ENCODE data around the gene BRD1.
A peak's percentile ranks its signal among the peaks of the same experiment; 100 is the strongest.

Gene BRD1

DNA sequence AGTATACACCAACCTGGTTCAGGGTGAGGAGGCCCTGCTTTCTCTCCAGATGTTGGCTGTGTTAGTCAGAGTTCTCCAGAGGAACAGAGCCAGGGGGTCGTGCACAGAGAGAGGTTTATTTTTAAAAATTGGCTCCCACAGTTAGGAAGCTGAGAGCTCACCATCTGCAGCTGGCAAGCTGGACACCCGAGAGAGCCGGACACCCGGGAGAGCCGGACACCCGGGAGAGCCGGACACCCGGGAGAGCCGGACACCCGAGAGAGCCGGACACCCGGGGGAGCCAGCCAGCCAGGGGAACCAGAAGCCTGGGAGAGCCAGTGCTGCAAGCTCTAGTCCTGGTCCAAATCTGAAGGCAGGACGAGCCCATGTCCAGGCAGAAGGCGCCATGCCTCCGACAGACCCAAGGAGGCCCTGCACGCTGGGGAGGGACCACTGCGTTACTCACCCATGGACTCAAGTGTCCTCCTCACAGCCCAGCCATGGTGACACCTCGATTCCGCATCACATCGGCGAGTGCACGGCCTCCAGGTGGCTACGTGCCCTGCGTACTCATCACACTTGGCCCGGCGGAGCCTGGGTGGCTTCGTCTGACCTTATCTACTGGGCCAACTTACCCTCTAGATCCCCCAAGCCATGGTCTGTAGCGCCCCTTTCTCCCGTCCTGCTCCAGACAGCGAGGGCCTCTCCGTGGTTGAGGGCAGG lies 99.0 kb downstream of the BRD1 start:
- no peak for DNase-seq (ENCODE audit: low read depth in 3 of 3)

GRCh38 chr22:49727881-49728569 lies 99.6 kb downstream of the BRD1 start:
- no peak for DNase-seq (ENCODE audit: low read depth in 3 of 3)

DNA sequence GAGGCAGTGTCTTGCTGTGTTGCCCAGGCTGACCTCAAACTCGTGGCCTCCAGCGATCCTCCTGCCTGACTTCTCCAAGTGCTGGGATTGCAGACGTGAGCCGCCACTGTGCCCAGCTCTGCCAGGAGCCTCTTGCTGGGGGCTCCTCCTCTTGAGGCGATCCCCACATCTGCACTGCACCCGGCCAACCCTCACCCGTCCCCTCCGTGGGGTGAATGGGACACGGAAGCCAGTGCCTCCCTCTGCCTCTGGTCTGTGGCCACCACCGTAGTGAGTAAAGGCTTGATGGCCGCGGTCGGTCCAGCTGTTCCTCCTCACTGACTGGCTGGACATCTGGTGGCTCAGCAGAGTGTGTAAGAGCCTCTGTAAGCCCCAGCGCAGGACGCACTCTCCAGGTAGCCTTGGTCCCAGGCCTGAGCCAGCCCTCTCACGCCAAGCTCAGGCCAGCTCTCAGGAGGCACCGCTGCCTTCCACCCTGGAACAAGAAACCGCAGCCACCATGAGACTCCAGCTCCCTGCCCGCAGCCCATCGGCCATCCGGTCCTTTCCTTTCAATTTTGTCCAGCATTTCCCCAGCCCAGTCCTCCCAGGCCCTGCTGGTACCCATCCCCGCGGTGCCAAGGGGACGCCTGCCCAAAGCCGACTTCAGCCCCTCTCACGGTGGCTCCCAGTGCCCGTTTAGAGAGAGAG lies 100.3 kb downstream of the BRD1 start:
- no peak for DNase-seq (ENCODE audit: low read depth in 3 of 3)

DNA sequence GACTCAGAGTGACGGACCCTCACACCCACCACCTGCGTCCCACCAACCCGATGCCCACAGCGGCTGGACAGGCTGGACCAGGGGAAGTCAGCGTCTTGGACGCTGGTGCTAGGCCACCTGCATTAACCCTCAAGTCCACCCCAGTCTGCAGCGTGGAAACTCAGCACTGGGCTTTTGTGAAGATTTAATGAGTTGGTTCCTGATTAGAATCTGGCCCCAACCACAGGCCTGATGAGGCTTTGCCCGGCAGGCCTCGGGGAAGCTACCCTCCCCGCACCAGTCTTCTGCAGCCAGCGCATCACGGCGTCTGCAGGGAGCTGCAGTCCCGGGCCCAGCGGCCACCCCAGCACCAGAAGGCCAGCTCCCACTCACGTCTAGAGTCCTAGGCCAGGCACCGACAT lies 101.0 kb downstream of the BRD1 start:
- no peak for DNase-seq (ENCODE audit: low read depth in 3 of 3)

- no peak for DNase-seq (ENCODE audit: low read depth in 3 of 3)
Measured at GRCh38 chr22:49726022-49726681, 101.5 kb downstream of the BRD1 start.

DNA sequence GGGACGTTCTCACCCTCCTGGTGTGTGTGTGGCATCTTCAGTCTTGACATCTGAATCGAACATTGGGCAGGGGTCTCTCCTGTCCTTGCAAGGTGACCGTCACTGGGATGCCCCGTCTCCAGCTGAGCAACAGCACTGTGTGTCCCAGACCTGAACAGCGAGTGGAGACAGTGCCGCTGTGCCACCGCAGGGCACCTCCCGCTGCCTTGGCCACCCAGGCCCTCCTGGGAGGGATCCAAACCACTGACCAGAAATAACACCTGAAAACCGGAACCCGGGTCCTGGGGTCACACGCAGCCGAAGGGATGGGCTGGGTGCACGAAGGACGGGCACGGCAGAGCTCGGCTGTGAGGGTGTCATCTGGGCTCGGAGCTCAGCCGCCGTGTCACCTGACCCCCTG lies 102.2 kb downstream of the BRD1 start:
- DNase-seq (ENCODE audit: low read depth in 3 of 3): no peak

- peak; percentile 57 to 68 (median 58) for DNase-seq (ENCODE audit: low read depth in 3 of 3)
Measured at GRCh38 chr22:49724893-49725489, 102.7 kb downstream of the BRD1 start.

GRCh38 chr22:49724030-49724892 lies 103.4 kb downstream of the BRD1 start:
- peak; percentile 12 to 32 (median 21) for DNase-seq (ENCODE audit: low read depth in 3 of 3)

GRCh38 chr22:49723478-49724029 lies 104.1 kb downstream of the BRD1 start:
- DNase-seq (ENCODE audit: low read depth in 3 of 3): no peak
